Measurements from ENCODE around the gene HS6ST2.

GRCh38 chrX:132834741-132835140, 123.7 kb downstream of the HS6ST2 start:
- TF ChIP-seq CTCF (IDR thresholded peaks at IDR 0.05) (no peak), POLR2A (IDR thresholded peaks at IDR 0.05) (no peak)

Data from testis (tissue), 2 donors.